Thyroid gland (tissue), 4 donors: ENCODE data around the gene CHST14. TPM values are rescaled to one million over a fixed set of nuclear protein-coding genes. Genes with fewer than 3 reads are reported as not detected.

ENCODE experiments used
- DNase-seq, 2 donors: peaks; one replicate each; pipeline ENCODE4 v3.0.0-alpha.2; 2019
- H3K27ac ChIP-seq, 3 donors: fragments of 200-600 bp; sonication (generic); 1 replicate in 2 of 3; 2 replicates in 1 of 3; pipeline ENCODE4 v1.5.1; 2016 to 2019; ENCODE audit warnings: mild to moderate bottlenecking in 1 of 3, moderate library complexity in 1 of 3
- H3K27me3 ChIP-seq: fragments of 200-600 bp; sonication (generic); one replicate; pipeline ENCODE4 v1.5.1; 2019
- H3K36me3 ChIP-seq, 2 donors: fragments of 200-600 bp; sonication (generic); one replicate each; pipeline ENCODE4 v1.5.1; 2016 to 2019
- H3K4me1 ChIP-seq, 2 donors: fragments of 200-600 bp; sonication (generic); one replicate each; pipeline ENCODE4 v1.5.1; 2017 to 2019
- H3K4me3 ChIP-seq, 3 donors: fragments of 200-600 bp; sonication (generic); replicated peaks in 1 of 3; 1 replicate in 2 of 3; 2 replicates in 1 of 3; pipeline ENCODE4 v1.5.1; 2016; ENCODE audit warnings: mild to moderate bottlenecking in 1 of 3
- H3K9me3 ChIP-seq: fragments of 200-600 bp; sonication (generic); one replicate; pipeline ENCODE4 v1.5.1; 2017
- POLR2A ChIP-seq, 2 donors: fragments of 450-650 bp; IDR thresholded peaks; one replicate each; pipeline ENCODE4 v1.6.1; 2017; ENCODE audit warnings: antibody characterized with exemption in 2 of 2, mild to moderate bottlenecking in 2 of 2, moderate library complexity in 1 of 2
- WGBS, 2 donors: methylation state at CpG; one replicate each; pipeline ENCODE4 v1.1.5; 2017; 5-methylcytosine and 5-hydroxymethylcytosine counted together
- intact Hi-C: fragments of 100-400 bp; cut with DNase I; formaldehyde crosslinking; loops from one replicate; pipeline ENCODE4 v1.15.1; 2023
- total RNA-seq, 4 donors: library from RNA; depleted of rRNA; stranded (reverse); fragments of >200 nt; gene quantifications; one replicate each; pipeline ENCODE4 v1.2.3, GENCODE V29; 2016
- TF ChIP-seq, protein P1 (sequence below), 6 experiments: fragments of 200-600 bp in 3 of 6; fragments of 450-650 bp in 3 of 6; sonication (generic) in 3 of 6; IDR thresholded peaks; one replicate each; pipeline ENCODE4 v1.5.1; 2016 to 2019; ENCODE audit warnings: antibody characterized with exemption in 6 of 6, mild to moderate bottlenecking in 2 of 6, inconsistent platforms in 1 of 6, moderate library complexity in 1 of 6

CHST14 gene
- total RNA-seq, 4 donors from 2014 or later = 15.7 to 22.6 (median 20.1) TPM

DNA sequence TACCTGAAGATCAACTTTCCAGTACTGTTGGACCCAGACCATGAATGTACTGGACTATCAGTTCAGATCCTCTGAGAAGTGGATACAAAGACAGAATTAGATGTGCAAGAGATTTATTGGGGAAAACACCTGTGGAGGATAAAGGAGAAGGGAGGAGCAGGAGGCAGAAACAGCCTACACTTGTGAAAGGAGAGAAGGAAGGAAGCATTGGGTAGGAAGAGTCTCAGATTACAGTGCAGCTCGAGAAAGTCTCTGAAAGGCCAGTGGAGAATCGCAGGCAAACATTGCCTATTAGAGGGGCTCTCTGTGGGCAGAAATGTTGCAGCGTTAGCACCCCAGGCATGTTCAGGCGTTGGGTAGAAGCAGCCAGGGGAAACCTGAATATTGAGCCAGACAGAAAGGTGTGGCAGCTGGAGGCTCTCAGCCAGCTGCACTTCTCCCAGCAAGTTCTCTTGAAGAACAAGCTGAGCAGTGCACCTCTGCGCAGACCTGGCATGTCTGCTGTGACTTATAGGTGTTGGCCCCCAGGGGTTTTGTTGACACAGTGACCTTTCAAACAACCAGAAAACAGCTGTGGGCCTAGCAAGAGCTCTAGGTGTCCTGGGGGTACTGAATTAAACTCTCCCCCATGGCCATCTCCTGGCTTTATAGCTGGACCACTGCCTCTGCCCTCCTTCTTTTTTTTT lies 7.0 kb downstream of the CHST14 start:
- H3K36me3 ChIP-seq = no peaks in the 10 kb centered on the region
- peaks cover 0 to 10% of the 10 kb centered on the region in 2 donors for H3K4me1 ChIP-seq
- no peak overlapping the region for H3K4me3 ChIP-seq
- intact Hi-C loops = no loop called here
- H3K27ac ChIP-seq = peak overlapping the region; percentile 1 to 18 (median 15)
- TF ChIP-seq POLR2A (IDR thresholded peaks at IDR 0.05) = no peak
- TF ChIP-seq, protein P1, sequence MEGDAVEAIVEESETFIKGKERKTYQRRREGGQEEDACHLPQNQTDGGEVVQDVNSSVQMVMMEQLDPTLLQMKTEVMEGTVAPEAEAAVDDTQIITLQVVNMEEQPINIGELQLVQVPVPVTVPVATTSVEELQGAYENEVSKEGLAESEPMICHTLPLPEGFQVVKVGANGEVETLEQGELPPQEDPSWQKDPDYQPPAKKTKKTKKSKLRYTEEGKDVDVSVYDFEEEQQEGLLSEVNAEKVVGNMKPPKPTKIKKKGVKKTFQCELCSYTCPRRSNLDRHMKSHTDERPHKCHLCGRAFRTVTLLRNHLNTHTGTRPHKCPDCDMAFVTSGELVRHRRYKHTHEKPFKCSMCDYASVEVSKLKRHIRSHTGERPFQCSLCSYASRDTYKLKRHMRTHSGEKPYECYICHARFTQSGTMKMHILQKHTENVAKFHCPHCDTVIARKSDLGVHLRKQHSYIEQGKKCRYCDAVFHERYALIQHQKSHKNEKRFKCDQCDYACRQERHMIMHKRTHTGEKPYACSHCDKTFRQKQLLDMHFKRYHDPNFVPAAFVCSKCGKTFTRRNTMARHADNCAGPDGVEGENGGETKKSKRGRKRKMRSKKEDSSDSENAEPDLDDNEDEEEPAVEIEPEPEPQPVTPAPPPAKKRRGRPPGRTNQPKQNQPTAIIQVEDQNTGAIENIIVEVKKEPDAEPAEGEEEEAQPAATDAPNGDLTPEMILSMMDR (IDR thresholded peaks at IDR 0.05) = no peak
- WGBS, 2 donors = 29 to 31% methylated on average over 5 of the region's 5 CpGs
- peak; percentile 82 for DNase-seq
- H3K9me3 ChIP-seq = no peaks in the 10 kb centered on the region
- no peaks in the 10 kb centered on the region for H3K27me3 ChIP-seq

DNA sequence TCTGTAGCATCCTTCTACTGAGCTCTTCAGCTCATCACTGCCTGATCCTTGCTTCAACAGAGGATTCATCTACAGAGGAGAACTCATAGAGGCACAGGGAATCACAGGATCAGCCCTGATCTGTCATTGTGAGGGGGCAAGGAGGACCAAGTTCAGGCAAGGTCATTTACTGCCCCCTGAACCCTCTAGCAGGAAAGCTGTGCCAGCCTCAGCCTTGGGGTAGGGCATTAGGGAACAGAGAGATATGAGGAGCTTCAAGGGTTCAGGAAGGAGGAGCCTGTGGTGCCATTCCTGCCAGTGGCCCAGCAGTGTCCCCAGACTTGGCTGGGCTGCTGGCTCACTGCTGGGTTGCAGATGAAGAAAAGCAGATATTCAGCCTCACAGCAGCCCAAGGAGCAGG lies 8.2 kb downstream of the CHST14 start:
- H3K27me3 ChIP-seq = no peaks in the 10 kb centered on the region
- DNase-seq = no peak
- H3K36me3 ChIP-seq = no peaks in the 10 kb centered on the region
- peaks cover 0 to 10% of the 10 kb centered on the region in 2 donors for H3K4me1 ChIP-seq
- H3K4me3 ChIP-seq = no peak overlapping the region
- intact Hi-C loops = no loop called here
- no peak overlapping the region for H3K27ac ChIP-seq
- H3K9me3 ChIP-seq = no peaks in the 10 kb centered on the region
- TF ChIP-seq, protein P1 (IDR thresholded peaks at IDR 0.05) = no peak
- TF ChIP-seq POLR2A (IDR thresholded peaks at IDR 0.05) = no peak

DNA sequence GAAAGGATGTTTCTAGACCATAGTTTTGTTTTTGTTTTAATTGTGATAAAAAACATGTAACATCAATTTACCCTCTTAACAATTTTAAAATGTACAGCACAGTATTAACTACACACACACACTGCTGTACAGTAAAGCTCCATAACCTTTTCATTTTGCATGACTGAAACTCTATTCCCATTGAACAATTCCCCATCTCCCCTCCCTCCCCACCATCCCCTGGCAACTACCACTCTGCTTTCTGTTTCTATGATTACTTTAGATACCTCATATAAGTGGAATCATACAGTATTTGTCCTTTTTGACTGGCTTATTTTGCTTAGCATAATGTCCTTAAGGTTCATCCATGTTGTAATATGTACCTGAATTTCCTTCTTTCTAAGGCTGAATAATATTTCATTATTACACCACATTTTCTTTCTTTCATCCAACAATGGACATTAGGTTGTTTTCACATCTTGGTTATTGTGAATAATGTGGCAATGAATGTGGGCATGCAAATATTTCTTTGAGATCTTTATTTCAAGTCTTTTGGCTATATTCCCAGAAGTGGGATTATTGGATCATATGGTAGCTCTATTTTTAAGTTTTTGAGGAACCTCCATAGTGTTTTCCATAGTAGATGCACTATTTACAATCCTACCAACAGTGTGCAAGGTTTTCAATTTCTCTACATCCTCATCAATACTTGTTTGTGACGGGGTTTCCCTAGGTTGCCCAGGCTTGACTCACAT lies 10.7 kb downstream of the CHST14 start:
- Histone ChIP-seq H3K9me3 (no peaks in the 10 kb centered on the region), H3K4me1 (peaks cover 0 to 10% of the 10 kb centered on the region in 2 donors), H3K27me3 (no peaks in the 10 kb centered on the region), H3K27ac (no peak overlapping the region), H3K36me3 (no peaks in the 10 kb centered on the region), H3K4me3 (no peak overlapping the region)
- no peak for DNase-seq
- intact Hi-C loops = no loop called here
- 85 to 88% methylated on average over 1 of the region's 1 CpG for WGBS, 2 donors
- TF ChIP-seq, protein P1 (IDR thresholded peaks at IDR 0.05) = no peak
- no peak for TF ChIP-seq POLR2A (IDR thresholded peaks at IDR 0.05)

DNA sequence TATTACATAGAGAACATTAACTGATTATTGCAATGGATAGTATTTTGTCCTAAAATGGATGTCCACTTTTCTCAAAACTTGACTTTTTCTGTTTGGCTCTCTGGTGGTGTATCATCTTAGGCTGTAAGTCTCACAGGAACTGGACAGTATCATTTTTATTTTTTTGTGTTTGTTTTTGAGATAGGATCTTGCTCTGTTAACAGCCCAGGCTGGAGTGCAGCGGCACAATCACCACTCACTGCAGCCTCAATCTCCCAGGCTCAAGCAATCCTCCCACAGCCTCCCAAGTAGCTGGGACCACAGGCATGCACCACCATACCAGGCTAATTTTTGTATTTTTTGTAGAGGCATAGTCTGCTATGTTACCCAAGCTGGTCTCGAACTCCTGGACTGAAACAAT lies 13.1 kb downstream of the CHST14 start:
- Histone ChIP-seq H3K27ac (no peak overlapping the region), H3K36me3 (no peaks in the 10 kb centered on the region), H3K27me3 (no peaks in the 10 kb centered on the region), H3K4me3 (no peak overlapping the region), H3K4me1 (no peaks in the 10 kb centered on the region), H3K9me3 (no peaks in the 10 kb centered on the region)
- no peak for TF ChIP-seq POLR2A (IDR thresholded peaks at IDR 0.05)
- TF ChIP-seq, protein P1 (IDR thresholded peaks at IDR 0.05) = no peak
- intact Hi-C loops = no loop called here
- no peak for DNase-seq
- 87 to 95% methylated on average over 2 of the region's 2 CpGs for WGBS, 2 donors
